ENCODE results near the gene LTBP1.

The LTBP1 gene

DNA sequence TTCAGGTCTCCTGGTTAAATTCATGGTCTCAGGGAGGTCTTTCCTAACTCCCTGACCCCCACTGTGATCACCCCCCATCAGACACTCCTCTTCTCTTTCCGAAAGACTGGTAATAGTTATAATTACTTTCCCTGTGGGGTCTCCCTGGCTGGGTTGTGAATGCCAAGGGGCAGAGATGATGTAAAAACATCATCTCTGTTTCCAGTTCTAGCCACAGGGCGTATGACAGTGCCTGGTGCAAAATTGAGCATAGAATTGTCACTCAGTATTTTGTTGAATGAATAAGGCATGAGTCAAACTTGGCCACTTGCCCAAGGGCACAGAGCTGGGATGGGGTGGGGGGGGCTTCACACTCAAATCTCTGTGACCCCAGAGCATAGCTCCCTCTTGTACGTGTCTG is 65.2 kb downstream of the LTBP1 start:
- DNase-seq (ENCODE audit: low spot score), result no peak

DNA sequence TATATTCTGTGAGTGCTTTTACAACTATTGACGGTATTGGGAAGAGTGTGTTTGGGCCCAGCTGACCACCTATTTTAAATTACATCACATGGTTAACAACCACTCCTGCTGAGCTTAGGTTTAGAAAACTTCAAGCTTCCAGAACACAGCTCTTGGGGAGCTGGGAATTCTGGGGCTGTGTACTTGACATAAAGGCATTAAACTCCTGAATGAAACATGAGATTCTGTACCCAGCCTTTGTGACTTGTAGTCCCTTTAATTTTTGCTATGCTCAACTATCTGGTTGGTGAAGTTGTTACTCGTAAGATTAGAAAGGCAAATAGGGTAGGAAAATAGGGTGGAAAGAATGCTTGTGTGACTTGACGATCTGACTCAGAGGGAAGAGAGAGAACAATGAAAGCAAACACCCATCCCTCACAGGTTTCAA is 66.9 kb downstream of the LTBP1 start:
- DNase-seq (ENCODE audit: low spot score), result no peak

DNA sequence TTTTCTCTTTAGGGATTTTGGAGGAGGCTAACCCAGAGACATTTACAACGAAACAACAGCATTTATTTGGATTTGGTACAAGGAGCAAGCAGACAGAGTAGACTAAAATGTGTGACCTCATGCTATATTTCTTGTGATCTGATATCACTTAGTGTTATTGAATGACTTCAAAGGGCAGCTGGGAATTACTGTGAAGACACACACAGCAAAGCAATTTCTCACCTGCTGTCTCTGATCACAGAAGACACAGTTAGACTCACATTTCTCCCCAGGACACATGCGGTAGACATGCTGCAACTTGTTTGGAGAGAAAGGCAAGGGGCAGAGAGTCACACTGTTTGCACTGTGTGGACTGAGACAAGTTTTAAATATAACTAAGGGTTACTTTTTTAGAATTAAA is 67.5 kb downstream of the LTBP1 start:
- DNase-seq (ENCODE audit: low spot score), result no peak

DNA sequence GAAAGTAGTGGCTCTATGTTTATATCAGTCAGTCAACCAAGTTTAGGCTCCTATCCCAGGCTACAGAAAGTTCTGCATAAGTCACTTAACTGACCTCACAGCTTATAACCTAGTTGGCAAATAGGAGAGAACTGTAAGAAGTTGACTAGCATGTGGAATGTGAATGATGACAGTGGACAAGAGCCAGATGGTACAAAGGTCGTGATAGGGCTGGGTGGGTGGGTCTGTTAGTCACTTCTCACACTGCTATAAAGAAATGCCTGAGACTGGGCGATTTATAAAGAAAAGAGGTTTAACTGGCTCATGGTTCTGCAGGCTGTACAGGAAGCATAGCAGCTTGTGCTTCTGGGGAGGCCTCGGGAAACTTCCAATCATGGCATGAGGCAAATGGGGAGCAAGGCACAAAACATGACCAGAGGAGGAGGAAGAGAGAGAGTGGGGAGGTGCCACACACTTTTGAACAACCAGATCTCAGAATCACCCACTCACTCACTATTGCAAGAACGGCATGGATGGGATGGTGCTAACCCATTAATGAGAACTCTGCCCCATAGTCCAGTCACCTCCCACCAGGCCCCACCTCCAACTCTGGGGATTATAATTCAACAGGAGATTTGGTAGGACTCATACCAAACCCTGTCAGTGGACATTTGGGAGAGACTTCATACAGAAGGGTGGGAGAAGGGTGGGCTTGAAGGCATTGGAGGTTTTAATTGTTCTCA is 68.8 kb downstream of the LTBP1 start:
- peak; percentile 67 for DNase-seq (ENCODE audit: low spot score)

DNA sequence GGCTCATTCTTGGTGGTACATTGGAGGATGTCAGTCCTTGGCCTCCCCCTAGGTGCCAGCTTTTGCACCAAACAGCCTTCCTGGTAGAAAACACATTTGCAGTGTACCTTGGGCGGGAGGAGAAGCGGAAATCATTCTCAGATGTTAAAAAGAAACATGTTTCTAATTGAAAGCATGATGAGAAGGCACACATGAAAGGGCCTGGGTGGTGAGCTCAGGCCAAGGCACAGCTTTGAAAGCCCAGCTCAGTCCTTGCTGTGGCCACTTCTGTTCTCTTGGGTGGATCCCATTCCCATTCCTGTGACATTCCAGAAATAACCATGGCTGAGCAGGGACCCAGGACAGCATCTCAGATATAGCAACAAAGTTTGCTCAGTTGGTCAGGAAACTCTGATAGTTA is 71.5 kb downstream of the LTBP1 start:
- no peak for DNase-seq (ENCODE audit: low spot score)

DNA sequence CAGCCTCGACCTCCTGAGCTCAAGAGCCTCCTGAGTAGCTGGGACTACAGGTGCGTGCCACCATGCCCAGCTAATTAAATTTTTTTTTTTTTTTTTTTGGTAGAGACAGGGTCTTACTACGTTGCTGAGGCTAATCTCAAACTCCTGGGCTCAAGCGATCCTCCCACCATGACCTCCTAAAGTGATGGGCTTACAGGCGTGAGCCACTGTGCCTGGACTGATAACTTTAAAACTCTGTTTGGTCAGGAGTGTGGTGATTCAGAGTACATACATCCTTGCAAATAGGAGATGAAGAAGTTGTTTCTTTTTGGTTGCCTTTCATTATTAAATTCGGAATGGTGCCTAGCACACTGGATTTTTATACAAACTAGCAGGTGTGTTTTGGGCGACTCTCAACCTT is 73.0 kb downstream of the LTBP1 start:
- DNase-seq (ENCODE audit: low spot score), result no peak

DNA sequence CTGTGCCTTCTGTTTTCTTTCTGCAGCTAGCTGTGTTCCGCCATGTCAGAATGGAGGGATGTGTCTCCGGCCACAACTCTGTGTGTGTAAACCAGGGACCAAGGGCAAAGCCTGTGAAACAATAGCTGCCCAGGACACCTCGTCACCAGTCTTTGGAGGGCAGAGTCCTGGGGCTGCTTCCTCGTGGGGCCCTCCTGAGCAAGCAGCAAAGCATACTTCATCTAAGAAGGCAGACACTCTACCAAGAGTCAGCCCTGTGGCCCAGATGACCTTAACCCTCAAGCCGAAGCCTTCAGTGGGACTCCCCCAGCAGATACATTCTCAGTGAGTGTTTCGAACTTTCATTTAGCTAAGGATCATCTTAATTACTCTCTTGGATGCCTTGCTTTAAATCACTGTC is 74.1 kb downstream of the LTBP1 start:
- no peak for DNase-seq (ENCODE audit: low spot score)

DNA sequence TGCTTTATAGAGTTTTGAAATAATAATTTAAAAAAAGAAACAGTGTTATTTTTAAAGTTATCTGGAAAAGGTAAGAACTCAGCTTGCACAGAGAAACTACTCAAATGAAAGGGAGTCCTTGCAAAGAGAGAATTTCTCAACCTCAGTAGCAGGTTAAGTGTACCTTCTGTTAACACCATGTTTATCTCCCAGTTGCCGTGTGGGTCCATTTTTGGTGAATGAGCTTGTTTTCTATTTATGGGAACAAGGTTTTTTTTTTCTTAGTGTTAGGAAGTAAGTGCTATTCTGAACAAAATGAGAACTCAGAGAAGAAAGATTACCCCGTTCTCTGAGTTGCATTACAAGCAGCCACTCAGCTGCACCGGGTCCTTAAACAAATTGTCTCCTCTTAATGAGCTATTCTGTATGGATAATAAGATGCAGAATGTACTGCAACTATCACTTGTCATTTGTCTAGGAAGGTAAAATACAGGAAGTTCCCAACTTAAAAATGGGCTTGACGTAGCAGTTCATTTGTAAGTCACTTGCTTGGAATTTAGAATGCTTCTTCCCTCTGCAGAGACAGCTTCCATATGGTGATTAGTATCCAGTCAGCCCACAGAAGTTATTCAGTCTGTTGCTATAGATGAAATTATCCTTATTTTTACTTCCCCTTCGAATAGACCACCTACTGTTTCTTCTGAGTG is 74.9 kb downstream of the LTBP1 start:
- DNase-seq (ENCODE audit: low spot score), result peak; percentile 34

DNA sequence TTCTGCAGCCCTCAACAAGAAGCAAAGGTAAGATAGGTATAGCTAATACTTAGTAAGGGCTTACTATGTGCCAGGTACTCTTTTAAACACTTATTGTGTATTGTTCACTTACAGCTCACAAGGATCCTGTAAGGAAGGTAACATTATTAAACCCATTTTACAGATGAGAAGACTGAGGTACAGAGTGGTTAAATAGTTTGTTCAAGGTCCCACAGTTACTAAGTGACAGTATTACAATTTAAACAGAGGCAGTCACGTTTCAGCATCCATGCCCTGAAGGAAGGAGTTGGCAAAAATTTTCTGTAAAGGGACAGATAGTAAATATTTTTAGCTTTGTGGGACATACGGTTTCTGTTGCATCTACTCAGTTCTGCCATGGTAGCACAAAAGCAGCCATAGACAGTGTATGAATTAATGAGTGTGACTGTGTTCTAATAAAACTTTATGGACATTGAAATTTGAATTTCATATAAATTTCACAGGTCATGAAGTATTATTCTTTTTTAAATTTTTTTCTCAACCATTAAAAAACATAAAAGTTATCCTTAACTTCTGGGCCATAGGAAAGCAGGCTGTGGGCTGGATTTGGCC is 75.7 kb downstream of the LTBP1 start:
- no peak for DNase-seq (ENCODE audit: low spot score)

DNA sequence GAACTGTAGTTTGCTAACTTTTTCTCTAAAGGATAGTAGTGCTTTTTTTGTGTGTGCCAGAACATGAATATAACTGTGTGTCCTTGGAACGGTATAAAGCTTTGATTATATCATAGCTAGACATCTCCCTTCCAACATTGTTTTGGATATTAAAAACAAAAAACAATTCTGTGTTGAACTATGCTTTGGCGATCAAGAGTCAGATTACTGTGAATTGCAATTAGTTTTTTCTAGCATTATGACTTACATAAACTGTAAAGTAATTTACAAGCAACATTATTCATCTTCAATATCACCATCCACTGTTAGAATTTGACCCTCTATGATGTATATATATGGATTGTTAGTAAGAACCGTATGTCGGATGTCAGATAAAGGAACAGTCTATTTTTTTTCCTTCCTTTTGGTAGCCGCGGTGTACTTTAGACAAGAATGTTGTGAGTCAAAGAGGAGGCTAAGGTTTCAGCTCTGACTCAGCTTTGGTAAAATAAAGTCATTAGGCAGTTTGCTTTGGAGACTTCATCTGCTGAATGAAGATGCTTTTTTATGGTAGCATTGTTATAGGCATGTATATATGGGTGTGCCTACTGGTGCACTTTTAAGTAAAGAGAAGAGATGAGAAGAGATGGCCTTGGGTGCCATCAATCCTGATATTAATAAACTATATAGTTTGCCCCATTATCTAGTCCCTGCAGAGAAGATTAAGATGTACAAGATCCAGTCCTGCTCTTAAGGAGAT is 76.4 kb downstream of the LTBP1 start:
- peak; percentile 62 for DNase-seq (ENCODE audit: low spot score)

DNA sequence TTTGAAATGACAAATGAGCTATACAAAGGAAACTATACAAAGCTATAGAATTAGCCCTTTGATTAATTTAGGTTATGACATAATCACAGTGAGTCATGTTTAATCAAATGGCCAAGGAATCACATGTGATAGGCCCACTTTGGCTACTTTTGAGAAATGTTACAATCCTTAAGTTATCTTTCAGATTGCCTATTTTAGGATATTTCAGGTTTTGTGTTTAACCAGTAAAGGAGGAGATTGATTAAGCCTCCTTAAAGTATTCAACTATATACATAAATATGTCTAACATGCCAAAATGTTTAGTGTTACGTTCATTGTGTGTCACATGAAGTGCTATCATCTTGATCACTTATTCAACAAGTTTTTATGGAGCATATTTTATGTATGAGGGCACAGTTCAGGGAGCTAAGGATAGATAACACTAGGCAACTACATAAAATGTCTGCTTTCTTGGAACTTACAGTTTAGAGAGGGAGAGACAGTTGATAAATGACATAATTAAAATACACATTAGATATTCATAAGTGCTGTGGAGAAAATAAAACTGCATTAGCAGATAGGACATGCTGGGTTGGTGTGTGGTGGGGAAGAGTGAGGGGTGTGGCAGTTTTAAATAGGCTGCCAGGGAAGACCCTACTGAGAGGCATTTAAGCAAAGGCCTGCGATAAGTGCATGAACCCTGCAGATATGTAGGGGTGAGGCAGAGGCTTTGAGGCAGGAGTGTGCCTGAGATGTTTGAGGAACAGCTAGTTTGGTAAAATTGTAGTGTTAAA is 77.2 kb downstream of the LTBP1 start:
- no peak for DNase-seq (ENCODE audit: low spot score)

DNA sequence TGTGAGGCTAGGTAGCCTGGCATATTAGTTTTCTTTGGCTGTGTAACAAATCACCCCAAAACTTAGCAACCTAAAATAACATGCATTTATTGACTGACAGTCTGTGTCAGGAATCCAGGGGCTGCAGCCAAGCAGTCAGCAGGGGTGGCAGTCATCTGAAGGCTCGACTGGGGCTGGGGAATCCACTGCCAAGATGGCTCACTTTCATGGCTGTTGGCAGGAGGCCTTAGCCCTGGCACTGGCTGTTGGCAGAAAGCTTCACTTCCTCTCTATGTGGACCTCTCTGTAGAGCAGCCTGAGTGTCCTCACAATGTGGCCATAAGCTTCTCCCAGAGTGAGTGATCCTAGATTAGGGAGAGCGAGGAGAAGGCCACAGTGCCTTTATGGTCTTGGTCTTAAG is 78.0 kb downstream of the LTBP1 start:
- DNase-seq (ENCODE audit: low spot score), result no peak

DNA sequence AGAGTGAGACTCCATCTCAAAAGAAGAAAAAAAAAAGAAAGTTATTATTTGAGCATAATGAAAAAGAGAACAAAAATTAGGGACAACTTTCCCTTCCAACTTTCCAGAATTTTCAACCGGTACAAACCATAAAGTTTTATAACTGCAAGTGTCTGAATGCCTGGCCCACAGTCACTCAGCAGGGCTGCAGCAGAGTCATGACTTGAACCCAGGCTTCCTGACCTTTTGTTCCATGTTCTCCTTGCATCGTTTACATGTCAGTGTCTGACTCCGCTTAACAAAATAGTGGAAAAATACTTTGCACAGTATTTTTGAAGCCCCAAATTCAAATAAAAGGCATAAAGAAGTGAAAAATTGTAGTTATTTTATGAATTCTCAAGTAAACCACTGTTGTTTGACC is 82.7 kb downstream of the LTBP1 start:
- no peak for DNase-seq (ENCODE audit: low spot score)

DNA sequence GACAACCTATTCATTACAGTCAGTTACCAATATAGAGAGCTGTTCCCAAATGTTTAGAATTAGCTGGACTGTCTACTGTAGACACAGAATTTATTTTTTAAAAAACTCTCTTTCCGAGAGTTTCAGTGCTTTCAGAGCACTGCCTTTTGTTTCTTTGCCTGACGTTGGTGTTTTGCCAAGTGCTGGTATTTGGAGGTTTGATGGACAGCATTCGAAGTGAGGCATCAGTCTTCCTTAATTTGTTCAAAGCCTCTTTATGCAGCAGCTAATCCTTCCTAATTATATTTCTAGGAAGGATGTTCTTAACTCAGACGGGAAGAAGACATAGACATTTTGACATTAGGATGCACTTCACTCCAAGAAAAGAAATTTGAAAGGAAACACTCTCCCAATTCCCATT is 83.2 kb downstream of the LTBP1 start:
- no peak for DNase-seq (ENCODE audit: low spot score)

DNA sequence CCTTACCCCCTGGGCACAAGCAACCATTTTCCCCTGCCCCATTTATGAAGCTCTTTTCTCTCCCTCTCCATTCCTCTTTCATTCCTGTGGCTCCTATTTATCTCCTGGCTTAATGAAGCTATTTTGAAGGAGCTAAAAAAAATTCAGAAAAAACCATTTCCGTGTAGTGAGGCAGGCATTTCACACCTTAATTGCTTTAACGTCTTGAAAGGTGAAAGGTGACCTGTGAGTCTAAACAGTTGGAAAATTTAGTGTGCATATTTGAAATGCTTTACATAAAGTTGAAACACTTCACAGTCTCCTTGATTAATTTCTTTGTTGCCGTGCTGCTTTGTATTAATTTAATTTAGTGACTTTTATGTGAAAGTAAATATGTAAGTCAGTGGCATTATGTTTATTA is 83.6 kb downstream of the LTBP1 start:
- no peak for DNase-seq (ENCODE audit: low spot score)

DNA sequence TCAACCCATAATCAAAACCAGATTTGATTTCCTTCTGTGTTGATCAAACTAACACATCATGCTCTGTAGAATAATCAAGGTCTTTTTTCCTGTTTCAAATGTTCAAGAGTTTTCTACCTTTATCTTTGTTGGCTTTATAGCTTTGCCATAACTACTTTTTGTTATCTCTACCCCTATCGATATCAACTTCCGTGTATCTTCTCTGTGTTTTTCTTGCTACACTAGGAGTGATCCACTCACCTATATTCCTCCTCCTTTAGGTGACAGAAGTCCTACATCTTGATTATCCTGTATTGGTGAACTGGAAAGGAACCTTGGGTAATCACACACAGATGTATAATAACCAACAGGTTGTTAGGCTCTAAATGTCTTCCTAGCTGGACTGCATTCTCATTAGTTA is 85.5 kb downstream of the LTBP1 start:
- DNase-seq (ENCODE audit: low spot score), result no peak

DNA sequence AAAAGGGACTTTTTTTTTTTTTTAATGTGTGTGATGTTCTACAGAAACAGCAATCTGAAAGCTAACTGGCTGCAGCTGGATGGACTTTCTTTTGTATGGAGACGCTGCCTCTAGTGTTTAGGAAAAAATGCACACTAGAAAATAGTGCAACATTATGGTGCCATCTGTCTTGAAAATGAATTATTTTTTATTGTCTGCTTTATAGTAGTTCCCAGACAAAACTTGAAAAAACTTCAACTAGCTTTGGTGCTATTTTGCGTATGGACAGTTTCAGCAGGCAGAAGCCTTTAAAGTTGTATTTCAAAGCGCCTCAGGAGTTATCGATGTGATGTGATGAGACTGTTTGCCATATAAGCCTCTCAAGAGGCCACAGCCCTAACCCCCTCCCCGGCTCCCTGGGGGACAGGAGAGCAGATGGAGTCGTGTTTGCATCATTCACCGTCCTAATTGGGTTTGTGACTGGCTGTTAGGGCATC is 86.9 kb downstream of the LTBP1 start:
- DNase-seq (ENCODE audit: low spot score), result peak; percentile 45

DNA sequence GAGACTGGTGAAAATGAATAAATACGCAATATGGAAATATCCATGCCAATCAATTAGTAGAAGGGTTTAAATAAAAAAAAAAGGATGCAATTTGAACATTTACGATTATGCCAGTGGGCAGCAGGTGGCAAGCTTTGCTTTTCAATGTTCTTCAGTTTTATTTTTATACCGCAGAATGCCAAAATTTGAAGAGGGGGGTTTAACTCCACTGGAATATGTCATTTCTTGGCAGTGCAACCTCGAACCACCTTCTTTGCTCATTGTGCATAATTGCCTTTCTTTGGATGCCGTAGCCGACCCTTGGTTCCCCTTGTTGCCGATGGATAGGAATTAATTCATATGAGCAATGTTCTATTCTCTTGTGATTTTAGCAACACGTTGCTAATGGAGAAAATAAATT is 88.0 kb downstream of the LTBP1 start:
- DNase-seq (ENCODE audit: low spot score), result peak; percentile 36

DNA sequence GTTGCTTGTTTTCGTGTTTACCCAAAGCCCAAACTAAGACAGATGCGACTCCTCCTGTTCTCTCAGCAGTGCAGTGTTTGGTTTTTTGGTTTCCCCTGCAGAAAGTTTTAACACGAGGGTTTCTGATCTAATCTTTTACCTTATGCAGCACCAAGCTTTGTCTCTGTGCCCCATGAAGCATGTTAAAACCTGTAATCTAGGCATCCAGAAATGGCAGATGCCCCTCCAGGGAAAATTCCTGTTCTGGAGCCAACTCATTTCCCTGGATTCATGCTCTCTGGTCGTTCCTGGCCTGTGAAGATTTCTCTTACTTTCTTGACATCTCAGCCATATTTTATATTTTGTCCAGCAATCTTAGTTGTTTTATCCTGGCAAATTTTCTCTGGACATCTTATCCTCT is 91.5 kb downstream of the LTBP1 start:
- no peak for DNase-seq (ENCODE audit: low spot score)

DNA sequence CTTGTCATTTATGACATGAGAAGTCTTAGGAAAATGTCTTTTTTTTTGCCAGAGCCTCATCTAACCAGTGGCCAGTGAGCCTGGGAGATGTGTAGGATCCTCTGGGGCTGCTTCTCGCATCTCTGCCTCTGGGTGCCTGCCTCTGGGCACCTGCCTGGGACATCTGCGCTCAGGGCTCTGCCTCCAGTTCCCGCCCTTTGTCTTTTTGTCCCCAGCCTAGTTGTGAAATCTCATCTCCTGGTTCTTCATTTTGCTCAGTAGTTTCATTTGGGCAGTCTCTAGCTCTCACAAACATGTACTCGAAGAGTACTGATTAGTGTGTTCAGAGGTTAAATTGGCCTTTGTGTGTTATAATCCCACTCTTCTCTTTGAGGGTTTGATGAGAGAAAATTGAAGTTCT is 92.0 kb downstream of the LTBP1 start:
- DNase-seq (ENCODE audit: low spot score), result no peak

DNA sequence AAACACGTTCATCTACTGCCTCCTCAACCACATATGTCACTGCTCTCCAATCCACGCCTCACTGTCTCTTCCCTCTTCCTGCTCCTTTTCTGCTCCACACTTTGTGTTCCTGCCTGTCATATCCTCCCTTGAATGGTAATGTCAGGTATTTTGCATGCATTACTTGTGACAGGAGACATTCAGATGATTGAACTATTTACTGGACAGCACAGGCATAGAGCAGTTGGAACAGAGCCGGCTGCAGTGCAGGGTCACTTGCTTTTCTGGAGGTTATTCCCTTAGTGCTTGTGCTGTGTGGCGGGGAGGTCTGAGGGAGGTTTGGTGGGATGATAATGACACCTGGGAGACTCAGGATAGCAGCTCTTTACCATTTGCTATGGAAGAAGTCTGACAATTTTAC is 93.8 kb downstream of the LTBP1 start:
- no peak for DNase-seq (ENCODE audit: low spot score)

DNA sequence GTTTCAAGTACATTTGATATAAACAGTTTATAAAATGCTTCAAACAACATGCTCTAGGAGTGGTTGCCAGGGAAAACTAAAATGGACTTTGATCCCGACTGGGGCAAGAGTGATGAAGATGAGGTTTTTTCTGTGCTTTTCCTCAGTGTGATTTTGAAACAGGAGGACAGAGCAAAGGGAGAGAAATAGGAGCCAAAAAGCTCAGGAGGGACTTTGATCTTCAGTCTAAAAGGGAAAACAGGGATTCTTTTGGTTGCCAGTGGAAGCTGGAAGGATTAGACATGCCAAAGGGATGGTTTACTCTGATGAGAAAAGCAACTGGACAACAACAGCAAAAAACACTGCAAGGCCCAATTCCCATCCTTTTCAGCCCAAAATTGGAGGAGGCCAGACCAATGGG is 95.5 kb downstream of the LTBP1 start:
- DNase-seq (ENCODE audit: low spot score), result no peak

Data from hepatic stellate cell (primary cell).